HAP-1 (cell line): ENCODE measurements around the gene SPTBN4.

Experiments
- DNase-seq, 2 experiments: peaks; one replicate each; pipeline ENCODE4 v3.0.0-alpha.2; 2016 to 2020; ENCODE audit warnings: low spot score in 2 of 2
- H3K27me3 ChIP-seq: fragments of 250-450 bp; sonication (Bioruptor Pico); 2 replicates; pipeline ENCODE4 v1.5.1; 2020; ENCODE audit warnings: low read depth, mild to moderate bottlenecking, moderate library complexity
- H3K36me3 ChIP-seq: fragments of 250-450 bp; sonication (Bioruptor Pico); replicated peaks from 2 replicates; pipeline ENCODE4 v1.5.1; 2020; ENCODE audit warnings: mild to moderate bottlenecking
- H3K4me1 ChIP-seq: fragments of 250-450 bp; sonication (Bioruptor Pico); 2 replicates; pipeline ENCODE4 v1.5.1; 2020; ENCODE audit warnings: mild to moderate bottlenecking
- H3K4me3 ChIP-seq: fragments of 250-450 bp; sonication (Bioruptor Pico); 2 replicates; pipeline ENCODE4 v1.5.1; 2020; ENCODE audit warnings: mild to moderate bottlenecking, moderate library complexity
- H3K9me3 ChIP-seq: fragments of 250-450 bp; sonication (Bioruptor Pico); 2 replicates; pipeline ENCODE4 v1.5.1; 2020; ENCODE audit warnings: mild to moderate bottlenecking, moderate library complexity
- in situ Hi-C: fragments of 300-500 bp; cut with MboI; formaldehyde crosslinking; loops from 3 replicates; pipeline ENCODE4 v1.14.3; 2020; ENCODE audit warnings: low sequenced_read_pairs, inconsistent platforms, mixed read lengths

Gene SPTBN4

DNA sequence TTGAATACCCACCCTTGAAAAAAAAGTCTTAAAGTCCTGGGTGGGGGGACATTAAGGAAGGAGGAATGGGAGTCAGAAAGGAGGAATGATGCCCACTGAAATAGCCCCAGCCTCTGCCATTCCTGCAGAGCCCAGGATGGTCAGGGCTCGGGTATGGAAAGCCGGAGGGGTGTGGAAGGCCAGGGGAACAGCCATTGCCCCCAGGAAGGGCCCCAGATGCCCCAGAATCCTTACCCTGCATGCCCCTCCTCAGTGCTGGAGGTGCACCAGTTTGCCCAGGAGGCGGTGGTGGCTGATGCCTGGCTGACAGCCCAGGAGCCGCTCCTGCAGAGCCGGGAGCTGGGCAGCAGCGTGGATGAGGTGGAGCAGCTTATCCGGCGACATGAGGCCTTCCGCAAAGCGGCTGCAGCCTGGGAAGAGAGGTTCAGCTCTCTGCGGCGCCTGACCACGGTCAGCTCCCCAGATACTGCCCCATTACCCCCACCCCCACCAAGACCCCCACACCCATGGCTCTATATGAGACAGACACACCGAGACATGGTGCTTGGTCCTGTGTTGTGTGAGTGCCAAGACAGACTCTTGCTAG, 99.2 kb downstream of the SPTBN4 start:
- H3K4me3 ChIP-seq, result no peak overlapping the region
- no peaks in the 10 kb centered on the region for H3K9me3 ChIP-seq
- no peaks in the 10 kb centered on the region for H3K36me3 ChIP-seq
- H3K4me1 ChIP-seq, result peaks cover 4% of the 10 kb centered on the region; the same call in 1 of the 2 replicates
- no peak for DNase-seq
- H3K27me3 ChIP-seq, result peaks cover 5% of the 10 kb centered on the region; the same call in 1 of the 2 replicates
- in situ Hi-C loops, result no loop called here

DNA sequence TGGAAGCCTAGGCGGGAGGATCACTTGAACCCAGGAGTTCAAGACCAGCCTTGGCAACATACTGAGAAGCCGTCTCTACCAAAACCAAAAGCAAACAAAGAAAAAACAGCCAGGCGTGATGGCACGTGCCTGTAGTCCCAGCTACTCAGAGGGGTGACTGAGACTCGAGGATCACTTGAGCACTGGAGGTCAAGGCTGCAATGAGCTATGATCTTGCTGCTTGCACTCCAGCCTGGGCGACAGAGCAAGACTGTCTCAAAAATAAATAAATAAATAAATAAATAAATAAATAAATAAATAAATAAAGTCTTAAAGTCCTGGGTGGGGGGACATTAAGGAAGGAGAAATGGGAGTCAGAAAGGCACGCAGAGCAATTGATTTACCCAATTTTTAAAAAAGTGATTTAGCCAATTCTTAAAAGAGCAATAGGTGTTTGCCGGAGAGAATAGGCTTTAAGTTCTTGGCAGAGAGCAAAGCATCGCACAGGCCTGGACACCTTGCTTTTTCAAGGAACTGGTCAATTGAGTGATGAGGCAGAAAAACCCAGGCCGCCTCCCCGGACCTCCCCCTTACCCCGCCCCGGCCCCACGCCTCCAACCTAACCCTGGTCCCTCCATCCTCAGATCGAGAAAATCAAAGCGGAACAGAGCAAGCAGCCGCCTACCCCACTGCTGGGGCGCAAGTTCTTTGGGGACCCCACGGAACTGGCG, 100.4 kb downstream of the SPTBN4 start:
- H3K9me3 ChIP-seq, result no peaks in the 10 kb centered on the region
- in situ Hi-C loops, result no loop called here
- no peaks in the 10 kb centered on the region for H3K27me3 ChIP-seq
- H3K4me1 ChIP-seq, result peaks cover 4% of the 10 kb centered on the region; the same call in 1 of the 2 replicates
- no peak overlapping the region for H3K4me3 ChIP-seq
- no peaks in the 10 kb centered on the region for H3K36me3 ChIP-seq
- DNase-seq, result no peak

DNA sequence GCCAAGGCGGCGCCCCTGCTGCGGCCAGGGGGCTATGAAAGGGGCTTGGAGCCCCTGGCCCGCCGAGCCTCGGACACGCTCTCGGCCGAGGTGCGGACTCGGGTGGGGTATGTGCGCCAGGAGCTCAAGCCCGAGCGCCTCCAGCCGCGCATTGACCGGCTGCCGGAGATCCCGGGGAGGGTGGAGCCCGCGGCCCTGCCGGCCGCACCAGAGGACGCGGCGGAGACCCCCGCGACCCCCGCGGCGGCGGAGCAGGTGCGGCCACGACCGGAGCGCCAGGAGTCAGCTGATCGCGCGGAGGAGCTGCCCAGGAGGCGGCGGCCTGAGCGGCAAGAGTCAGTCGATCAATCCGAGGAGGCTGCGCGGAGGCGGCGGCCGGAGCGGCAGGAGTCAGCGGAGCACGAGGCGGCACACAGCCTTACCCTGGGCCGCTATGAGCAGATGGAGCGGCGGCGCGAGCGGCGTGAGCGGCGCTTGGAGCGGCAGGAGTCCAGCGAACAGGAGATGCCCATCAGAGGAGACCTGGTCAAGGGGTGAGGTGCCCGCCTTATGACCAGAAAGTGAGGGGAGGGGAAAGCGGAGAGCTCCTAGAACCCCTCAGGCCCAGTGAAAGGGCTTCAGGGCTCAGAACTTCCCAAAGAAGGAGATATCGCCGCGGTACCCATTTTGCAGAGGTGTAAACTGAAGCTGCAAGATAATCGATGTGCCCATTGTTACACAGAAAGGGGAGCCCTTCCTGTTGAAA, 101.1 kb downstream of the SPTBN4 start:
- H3K4me1 ChIP-seq, result peaks cover 4% of the 10 kb centered on the region; the same call in 1 of the 2 replicates
- no peak for DNase-seq
- no peaks in the 10 kb centered on the region for H3K27me3 ChIP-seq
- no peaks in the 10 kb centered on the region for H3K9me3 ChIP-seq
- H3K36me3 ChIP-seq, result no peaks in the 10 kb centered on the region
- H3K4me3 ChIP-seq, result no peak overlapping the region
- in situ Hi-C loops, result no loop called here

DNA sequence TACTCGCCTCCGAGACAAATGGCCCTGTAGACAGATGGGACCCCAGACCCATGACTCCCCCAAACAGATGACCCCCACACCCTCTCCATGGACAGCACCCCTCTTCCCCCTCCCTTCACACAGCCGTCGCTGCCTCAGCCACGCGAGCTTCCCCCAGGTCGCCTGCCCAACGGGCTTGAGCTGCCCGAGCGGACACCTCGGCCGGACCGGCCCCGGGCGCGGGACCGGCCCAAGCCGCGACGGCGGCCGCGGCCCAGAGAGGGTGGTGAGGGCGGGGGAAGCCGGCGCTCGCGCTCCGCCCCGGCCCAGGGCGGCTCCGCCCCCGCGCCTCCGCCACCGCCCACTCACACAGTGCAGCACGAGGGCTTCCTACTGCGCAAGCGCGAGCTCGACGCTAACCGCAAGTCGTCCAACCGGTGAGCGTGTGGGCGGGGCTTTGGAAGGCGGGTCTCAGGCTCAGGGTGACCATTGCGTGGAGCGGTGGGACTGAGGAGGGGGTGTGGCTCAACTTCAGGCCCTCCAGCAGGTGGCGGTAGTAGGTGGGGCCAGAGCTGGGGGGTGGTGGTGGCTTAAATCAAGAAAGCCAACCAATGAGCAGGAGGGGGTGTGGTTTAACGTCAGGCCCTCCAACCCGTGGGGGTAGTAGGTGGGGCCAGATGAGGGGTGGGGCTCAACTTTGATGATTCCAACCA, 103.7 kb downstream of the SPTBN4 start:
- Histone ChIP-seq H3K9me3 (no peaks in the 10 kb centered on the region), H3K36me3 (no peaks in the 10 kb centered on the region), H3K27me3 (no peaks in the 10 kb centered on the region), H3K4me3 (peak overlapping the region; percentile 29), H3K4me1 (peaks cover 4% of the 10 kb centered on the region; the same call in 1 of the 2 replicates)
- in situ Hi-C loops, result no loop called here
- peak; percentile 97 to 100 for DNase-seq

DNA sequence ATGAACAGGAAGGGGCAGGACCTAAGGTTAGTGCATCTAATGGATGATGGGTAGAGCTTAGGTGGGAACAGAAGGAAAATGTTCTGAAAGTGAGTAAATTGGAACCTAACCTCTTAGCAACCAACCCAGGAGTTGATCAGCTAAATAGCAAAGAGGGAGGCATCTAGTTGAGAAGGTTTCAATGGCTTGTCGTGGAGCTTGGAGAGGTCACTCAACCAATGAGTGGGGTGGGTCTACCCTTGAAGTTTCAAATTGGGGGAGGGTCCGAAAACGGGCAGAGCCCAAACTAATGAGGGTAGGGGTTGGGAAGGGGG, 104.2 kb downstream of the SPTBN4 start:
- no peak for DNase-seq
- no peaks in the 10 kb centered on the region for H3K27me3 ChIP-seq
- H3K9me3 ChIP-seq, result no peaks in the 10 kb centered on the region
- in situ Hi-C loops, result no loop called here
- H3K36me3 ChIP-seq, result no peaks in the 10 kb centered on the region
- H3K4me1 ChIP-seq, result peaks cover 6% of the 10 kb centered on the region; the same call in 1 of the 2 replicates
- H3K4me3 ChIP-seq, result no peak overlapping the region

DNA sequence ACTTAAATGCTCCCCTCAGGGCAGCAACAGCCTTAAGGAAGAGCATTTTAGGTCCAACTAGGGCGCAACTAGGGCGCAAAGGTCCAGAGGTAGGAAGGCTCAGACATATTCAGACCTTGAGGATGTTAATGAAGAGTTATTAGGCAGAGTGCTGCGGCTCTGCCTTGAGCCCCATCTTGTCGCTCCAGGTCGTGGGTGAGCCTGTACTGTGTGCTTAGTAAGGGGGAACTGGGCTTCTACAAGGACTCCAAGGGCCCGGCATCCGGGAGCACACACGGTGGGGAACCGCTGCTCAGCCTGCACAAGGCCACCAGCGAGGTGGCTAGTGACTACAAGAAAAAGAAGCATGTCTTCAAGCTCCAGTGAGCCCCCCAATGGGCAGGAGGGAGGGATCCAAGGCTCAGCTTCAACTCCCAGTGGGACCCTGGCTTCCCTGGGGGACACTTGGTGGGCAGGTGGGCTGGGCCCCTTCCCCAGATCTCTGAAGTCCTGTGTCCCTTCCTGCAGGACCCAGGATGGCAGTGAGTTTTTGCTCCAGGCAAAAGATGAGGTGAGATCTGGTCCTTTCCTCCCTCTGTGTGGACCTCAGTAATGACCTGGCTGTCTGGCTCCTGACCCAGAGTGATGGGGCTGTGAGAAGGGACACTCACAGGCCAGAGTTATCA, 105.2 kb downstream of the SPTBN4 start:
- in situ Hi-C loops, result no loop called here
- no peaks in the 10 kb centered on the region for H3K9me3 ChIP-seq
- H3K36me3 ChIP-seq, result no peaks in the 10 kb centered on the region
- no peaks in the 10 kb centered on the region for H3K27me3 ChIP-seq
- DNase-seq, result no peak
- H3K4me1 ChIP-seq, result peaks cover 8% of the 10 kb centered on the region; the same call in 1 of the 2 replicates
- no peak overlapping the region for H3K4me3 ChIP-seq

DNA sequence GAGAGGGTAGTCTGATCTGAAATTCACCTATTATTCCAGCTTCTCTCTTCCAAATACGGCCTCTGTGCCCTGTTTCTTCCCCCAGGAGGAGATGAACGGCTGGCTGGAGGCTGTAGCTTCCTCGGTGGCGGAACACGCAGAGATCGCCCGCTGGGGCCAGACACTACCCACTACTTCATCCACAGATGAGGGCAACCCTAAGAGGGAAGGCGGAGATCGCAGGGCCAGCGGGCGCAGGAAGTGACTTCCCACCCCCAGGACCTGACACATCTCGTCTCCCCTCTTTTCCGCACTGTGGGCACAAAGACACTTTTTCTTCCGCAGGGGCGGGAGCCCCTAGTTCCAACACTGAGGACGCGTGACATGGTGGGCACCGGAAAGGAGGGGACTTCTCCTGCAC, 108.5 kb downstream of the SPTBN4 start:
- H3K9me3 ChIP-seq, result no peaks in the 10 kb centered on the region
- H3K4me3 ChIP-seq, result no peak overlapping the region
- H3K27me3 ChIP-seq, result no peaks in the 10 kb centered on the region
- peaks cover 9% of the 10 kb centered on the region for H3K36me3 ChIP-seq
- peaks cover 4% of the 10 kb centered on the region for H3K4me1 ChIP-seq
- DNase-seq, result no peak
- in situ Hi-C loops, result no loop called here

DNA sequence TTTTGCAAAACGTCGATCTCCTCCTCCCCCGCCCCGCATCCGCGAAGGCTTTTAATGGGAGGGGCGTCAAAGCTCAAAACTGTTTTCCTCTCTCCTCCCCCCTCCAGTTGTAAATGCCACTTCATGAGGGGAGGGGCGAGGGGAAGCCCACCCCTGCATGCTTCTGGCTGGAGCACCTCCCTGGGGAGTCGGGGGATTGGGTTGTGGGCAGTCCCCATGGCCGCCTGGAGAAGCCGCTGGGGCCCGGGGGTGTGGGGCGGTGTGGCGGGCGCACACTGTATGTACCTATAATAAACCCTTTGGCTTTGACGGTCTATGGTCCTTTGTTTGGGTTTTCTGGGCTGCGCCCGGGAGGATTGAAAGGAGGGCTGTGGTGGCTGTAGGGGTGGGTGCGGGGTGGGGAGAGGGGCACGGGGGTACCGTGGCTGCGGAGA, 109.4 kb downstream of the SPTBN4 start:
- peak overlapping the region; percentile 86 for H3K4me3 ChIP-seq
- no peaks in the 10 kb centered on the region for H3K27me3 ChIP-seq
- peaks cover 18% of the 10 kb centered on the region for H3K36me3 ChIP-seq
- in situ Hi-C loops, result no loop called here
- peaks cover 4% of the 10 kb centered on the region for H3K4me1 ChIP-seq
- H3K9me3 ChIP-seq, result no peaks in the 10 kb centered on the region
- DNase-seq, result peak in 1 of 2 experiments; percentile 67

DNA sequence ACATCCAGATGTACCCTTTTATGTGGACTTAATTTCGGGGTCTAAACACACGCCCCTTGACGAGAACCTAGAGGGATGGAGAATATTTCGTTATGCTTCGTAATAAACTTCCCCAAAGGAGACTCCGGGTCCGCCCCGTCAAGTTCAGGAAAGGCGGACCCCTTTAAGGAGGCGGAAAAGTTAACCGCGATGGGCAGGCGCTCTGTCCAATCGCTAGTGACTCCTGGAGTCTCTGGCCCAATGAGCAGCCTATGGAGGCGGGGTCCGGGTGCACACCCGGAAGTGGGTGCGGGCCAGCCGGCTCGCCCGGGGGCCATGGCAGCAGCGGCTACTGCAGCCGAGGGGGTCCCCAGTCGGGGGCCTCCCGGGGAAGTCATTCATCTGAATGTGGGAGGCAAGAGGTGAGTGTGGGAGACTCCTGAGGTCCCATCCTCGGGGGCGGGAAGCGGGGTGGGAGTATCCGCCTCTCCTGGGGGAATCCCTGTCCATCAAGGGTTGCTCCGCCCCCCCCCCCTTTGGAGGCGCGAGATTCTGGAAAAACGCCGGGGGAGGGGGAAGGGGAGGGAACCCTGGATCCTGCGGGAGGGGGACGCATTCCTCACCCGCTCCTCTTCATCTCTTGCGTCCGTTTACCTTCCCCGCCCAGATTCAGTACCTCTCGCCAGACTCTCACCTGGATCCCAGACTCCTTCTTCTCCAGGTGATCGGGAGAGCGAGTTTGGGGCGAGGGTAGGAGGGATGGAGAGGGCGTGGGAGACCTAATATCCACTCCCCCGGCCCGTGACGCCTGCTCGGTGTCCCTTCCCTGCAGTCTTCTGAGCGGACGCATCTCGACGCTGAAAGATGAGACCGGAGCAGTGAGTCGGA, 110.0 kb downstream of the SPTBN4 start, which contains the start of gene SHKBP1:
TSS of gene SHKBP1 (plus strand) at position 289 of the 867 bp plus-strand sequence. CDS start at position 316, 27 bp downstream.
- peaks cover 18% of the 10 kb centered on the region for H3K36me3 ChIP-seq
- no peaks in the 10 kb centered on the region for H3K27me3 ChIP-seq
- no peaks in the 10 kb centered on the region for H3K9me3 ChIP-seq
- peak within 1 kb of the TSS; percentile 86 for H3K4me3 ChIP-seq
- in situ Hi-C loops, result no loop called here
- peak; percentile 88 to 96 for DNase-seq
- H3K4me1 ChIP-seq, result peaks cover 4% of the 10 kb centered on the region

DNA sequence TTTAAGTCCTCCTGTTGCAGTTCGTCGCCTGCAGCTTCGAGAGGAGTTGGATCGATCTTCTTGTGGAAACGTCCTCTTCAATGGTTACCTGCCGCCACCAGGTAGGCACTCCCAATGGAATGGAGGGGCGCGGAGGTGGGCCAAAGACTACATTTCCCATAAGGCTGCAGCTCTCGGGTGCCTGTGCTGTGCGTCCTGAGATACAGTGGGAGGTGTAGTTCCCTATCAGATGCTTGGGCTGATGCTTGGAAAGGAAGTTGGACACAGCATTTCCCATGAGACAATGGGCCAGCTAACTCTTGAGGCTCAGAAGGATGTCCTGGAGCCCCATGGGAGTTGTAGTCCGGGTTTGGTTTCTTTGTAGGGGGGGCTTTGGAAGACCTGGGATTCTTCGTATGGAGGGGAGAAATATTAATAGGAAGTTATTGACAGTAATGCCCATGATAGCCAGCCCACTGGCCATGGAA, 111.7 kb downstream of the SPTBN4 start:
- no peaks in the 10 kb centered on the region for H3K27me3 ChIP-seq
- H3K9me3 ChIP-seq, result no peaks in the 10 kb centered on the region
- H3K4me1 ChIP-seq, result peaks cover 4% of the 10 kb centered on the region
- in situ Hi-C loops, result no loop called here
- peaks cover 25% of the 10 kb centered on the region for H3K36me3 ChIP-seq
- no peak overlapping the region for H3K4me3 ChIP-seq
- DNase-seq, result peak; percentile 54 to 62

DNA sequence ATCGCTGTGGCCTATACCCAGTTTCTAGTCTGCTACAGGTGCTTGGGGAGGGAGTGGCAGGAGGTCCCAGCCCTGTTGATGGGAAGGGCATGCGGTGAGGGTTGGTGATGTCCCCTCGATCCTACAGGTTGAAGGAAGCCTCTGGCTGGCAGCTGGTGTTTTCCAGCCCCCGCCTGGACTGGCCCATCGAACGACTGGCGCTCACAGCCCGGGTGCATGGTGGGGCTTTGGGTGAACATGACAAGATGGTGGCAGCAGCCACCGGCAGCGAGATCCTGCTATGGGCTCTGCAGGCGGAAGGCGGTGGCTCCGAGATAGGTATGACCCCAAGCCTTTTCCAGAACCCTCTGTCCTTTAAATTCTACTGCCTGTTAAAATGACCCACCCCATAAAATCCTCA, 113.8 kb downstream of the SPTBN4 start:
- no peak for DNase-seq
- in situ Hi-C loops, result no loop called here
- no peak overlapping the region for H3K4me3 ChIP-seq
- H3K27me3 ChIP-seq, result no peaks in the 10 kb centered on the region
- H3K9me3 ChIP-seq, result no peaks in the 10 kb centered on the region
- peaks cover 4% of the 10 kb centered on the region for H3K4me1 ChIP-seq
- peaks cover 32% of the 10 kb centered on the region for H3K36me3 ChIP-seq

DNA sequence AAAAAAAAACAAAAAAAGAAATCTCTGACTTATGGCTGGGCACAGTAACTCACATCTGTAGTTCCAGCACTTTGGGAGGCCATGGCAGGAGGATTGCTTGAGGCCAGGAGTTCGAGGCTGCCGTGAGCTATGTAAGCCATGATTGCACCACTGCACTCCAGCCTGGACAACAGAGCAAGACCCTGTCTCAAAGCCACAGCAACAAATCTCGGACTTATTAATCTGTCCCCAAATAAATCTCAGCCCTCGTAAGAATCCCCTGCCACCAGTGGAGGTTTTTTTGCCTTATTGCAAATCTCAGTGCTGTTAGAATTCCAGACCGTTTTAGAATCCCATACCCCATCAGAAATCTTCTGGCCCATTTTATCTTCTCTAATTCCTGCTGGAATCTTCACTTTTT, 114.7 kb downstream of the SPTBN4 start:
- in situ Hi-C loops, result no loop called here
- no peak for DNase-seq
- Histone ChIP-seq H3K9me3 (no peaks in the 10 kb centered on the region), H3K4me1 (no peaks in the 10 kb centered on the region; the same call in 1 of the 2 replicates), H3K36me3 (peaks cover 33% of the 10 kb centered on the region), H3K27me3 (no peaks in the 10 kb centered on the region), H3K4me3 (no peak overlapping the region)
